Nephron progenitor cell (in vitro differentiated cells): ENCODE measurements around the gene CDC42SE1.

Experiments used
- DNase-seq: peaks from one replicate; pipeline ENCODE4 v3.0.0; 2021
- H3K27ac Mint-ChIP-seq: 2 replicates; pipeline ENCODE4 v1.8.0; 2021; ENCODE audit warnings: mild to moderate bottlenecking, moderate library complexity, mixed read lengths
- H3K27me3 Mint-ChIP-seq: 2 replicates; pipeline ENCODE4 v1.8.0; 2021; ENCODE audit warnings: mild to moderate bottlenecking, low read depth, mixed read lengths; ENCODE audit not compliant: poor library complexity
- H3K36me3 Mint-ChIP-seq: 2 replicates; pipeline ENCODE4 v1.8.0; 2021; ENCODE audit warnings: low read depth, mixed read lengths
- H3K4me1 Mint-ChIP-seq: 2 replicates; pipeline ENCODE4 v1.8.0; 2021; ENCODE audit warnings: mixed read lengths
- H3K4me3 Mint-ChIP-seq: 2 replicates; pipeline ENCODE4 v1.8.0; 2021; ENCODE audit warnings: mild to moderate bottlenecking, moderate library complexity, mixed read lengths
- H3K9me3 Mint-ChIP-seq: 2 replicates; pipeline ENCODE4 v1.8.0; 2021; ENCODE audit warnings: mild to moderate bottlenecking, moderate library complexity, mixed read lengths
- CTCF ChIP-seq: fragments of 200-600 bp; sonication (generic); IDR thresholded peaks from 2 replicates; pipeline ENCODE4 v1.5.0; 2021; ENCODE audit warnings: antibody characterized with exemption

CDC42SE1 gene

GRCh38 chr1:151006327-151007052 lies 52.9 kb downstream of the CDC42SE1 start, which contains the start of gene MINDY1:
TSS of gene MINDY1 (minus strand) at chr1:151006902. CDS start at chr1:151002617, 4,285 bp downstream.
- H3K36me3 Mint-ChIP-seq, result peaks cover 6% of the 10 kb centered on the region
- peaks cover 8% of the 10 kb centered on the region for H3K27me3 Mint-ChIP-seq
- no peaks in the 10 kb centered on the region for H3K9me3 Mint-ChIP-seq
- H3K4me1 Mint-ChIP-seq, result peaks cover 80% of the 10 kb centered on the region
- peak within 1 kb of the TSS; percentile 98 for H3K4me3 Mint-ChIP-seq
- peak within 1 kb of the TSS; percentile 99 for H3K27ac Mint-ChIP-seq
- peak; percentile 61 for DNase-seq
- TF ChIP-seq CTCF, result peak; percentile 45

- peak overlapping the region; percentile 99 for H3K27ac Mint-ChIP-seq
- H3K9me3 Mint-ChIP-seq, result no peaks in the 10 kb centered on the region
- H3K27me3 Mint-ChIP-seq, result peaks cover 6% of the 10 kb centered on the region
- no peak for DNase-seq
- H3K4me3 Mint-ChIP-seq, result peak overlapping the region; percentile 98
- peaks cover 76% of the 10 kb centered on the region for H3K4me1 Mint-ChIP-seq
- TF ChIP-seq CTCF, result no peak
- peaks cover 12% of the 10 kb centered on the region for H3K36me3 Mint-ChIP-seq
These were observed 53.6 kb downstream of the CDC42SE1 start for GRCh38 chr1:151005729-151006319.

GRCh38 chr1:151003180-151003579 lies 56.2 kb downstream of the CDC42SE1 start:
- H3K36me3 Mint-ChIP-seq, result peaks cover 21% of the 10 kb centered on the region
- peak overlapping the region; percentile 47 for H3K27ac Mint-ChIP-seq
- no peak for DNase-seq
- H3K4me1 Mint-ChIP-seq, result peaks cover 59% of the 10 kb centered on the region
- no peak overlapping the region for H3K4me3 Mint-ChIP-seq
- TF ChIP-seq CTCF, result no peak
- no peaks in the 10 kb centered on the region for H3K9me3 Mint-ChIP-seq
- H3K27me3 Mint-ChIP-seq, result peaks cover 2% of the 10 kb centered on the region

GRCh38 chr1:151002611-151003010 lies 56.8 kb downstream of the CDC42SE1 start:
- Mint-ChIP-seq H3K36me3 (peaks cover 21% of the 10 kb centered on the region), H3K9me3 (no peaks in the 10 kb centered on the region), H3K27me3 (peaks cover 2% of the 10 kb centered on the region), H3K27ac (peak overlapping the region; percentile 47), H3K4me3 (peak overlapping the region; percentile 47), H3K4me1 (peaks cover 53% of the 10 kb centered on the region)
- TF ChIP-seq CTCF, result no peak
- no peak for DNase-seq

- peaks cover 47% of the 10 kb centered on the region for H3K4me1 Mint-ChIP-seq
- no peak for DNase-seq
- peaks cover 21% of the 10 kb centered on the region for H3K36me3 Mint-ChIP-seq
- no peak overlapping the region for H3K4me3 Mint-ChIP-seq
- H3K27me3 Mint-ChIP-seq, result peaks cover 2% of the 10 kb centered on the region
- TF ChIP-seq CTCF, result no peak
- H3K9me3 Mint-ChIP-seq, result no peaks in the 10 kb centered on the region
- H3K27ac Mint-ChIP-seq, result no peak overlapping the region
These were observed 57.4 kb downstream of the CDC42SE1 start for GRCh38 chr1:151002051-151002450.
